Ectodermal cell (in vitro differentiated cells): Measurements from ENCODE around the gene C9orf153.

Experiments
- H3K27ac ChIP-seq: 2 replicates; pipeline ENCODE4 v1.7.0; 2013; ENCODE audit warnings: mild to moderate bottlenecking, low read depth, low read length; ENCODE audit not compliant: insufficient read depth, poor library complexity, severe bottlenecking
- H3K27me3 ChIP-seq: 2 replicates; pipeline ENCODE4 v1.7.0; 2013; ENCODE audit warnings: mild to moderate bottlenecking, low read length; ENCODE audit not compliant: insufficient read depth, control insufficient read depth, poor library complexity, severe bottlenecking
- H3K36me3 ChIP-seq: one replicate; pipeline ENCODE4 v1.7.0; 2013; ENCODE audit warnings: low read length; ENCODE audit not compliant: control insufficient read depth, insufficient read depth
- H3K4me1 ChIP-seq: one replicate; pipeline ENCODE4 v1.7.0; 2013; ENCODE audit warnings: low read length; ENCODE audit not compliant: control insufficient read depth, insufficient read depth
- H3K4me3 ChIP-seq: 2 replicates; pipeline ENCODE4 v1.7.0; 2013; ENCODE audit warnings: low read depth, low read length, control low read depth; ENCODE audit not compliant: insufficient read depth
- H3K9me3 ChIP-seq: 2 replicates; pipeline ENCODE4 v1.7.0; 2013; ENCODE audit warnings: mild to moderate bottlenecking, low read length, moderate library complexity; ENCODE audit not compliant: control insufficient read depth
- WGBS, 2 experiments: methylation state at CpG; one replicate each; pipeline ENCODE4 v1.1.7; 2013; ENCODE audit warnings: missing lambda C conversion rate in 2 of 2; 5-methylcytosine and 5-hydroxymethylcytosine counted together

Gene C9orf153

GRCh38 chr9:86246752-86247161 lies 12.7 kb downstream of the C9orf153 start:
- Histone ChIP-seq H3K9me3 (no peaks in the 10 kb centered on the region), H3K4me3 (no peak overlapping the region), H3K36me3 (no peaks in the 10 kb centered on the region), H3K27ac (no peak overlapping the region), H3K4me1 (no peaks in the 10 kb centered on the region), H3K27me3 (no peaks in the 10 kb centered on the region)
- 73 to 74% methylated on average over 6 of the region's 6 CpGs for WGBS, 2 experiments

- Histone ChIP-seq H3K36me3 (no peaks in the 10 kb centered on the region), H3K27ac (peak overlapping the region; percentile 13), H3K9me3 (no peaks in the 10 kb centered on the region), H3K4me1 (no peaks in the 10 kb centered on the region), H3K4me3 (no peak overlapping the region), H3K27me3 (no peaks in the 10 kb centered on the region)
- WGBS, 2 experiments: 71 to 81% methylated on average over 1 of the region's 2 CpGs
Measured at GRCh38 chr9:86242071-86242470, 17.4 kb downstream of the C9orf153 start.

GRCh38 chr9:86241216-86241615 lies 18.2 kb downstream of the C9orf153 start:
- Histone ChIP-seq H3K27ac (no peak overlapping the region), H3K9me3 (no peaks in the 10 kb centered on the region), H3K4me3 (no peak overlapping the region), H3K4me1 (no peaks in the 10 kb centered on the region), H3K27me3 (no peaks in the 10 kb centered on the region), H3K36me3 (no peaks in the 10 kb centered on the region)
- 95 to 96% methylated on average over 7 of the region's 7 CpGs for WGBS, 2 experiments

DNA sequence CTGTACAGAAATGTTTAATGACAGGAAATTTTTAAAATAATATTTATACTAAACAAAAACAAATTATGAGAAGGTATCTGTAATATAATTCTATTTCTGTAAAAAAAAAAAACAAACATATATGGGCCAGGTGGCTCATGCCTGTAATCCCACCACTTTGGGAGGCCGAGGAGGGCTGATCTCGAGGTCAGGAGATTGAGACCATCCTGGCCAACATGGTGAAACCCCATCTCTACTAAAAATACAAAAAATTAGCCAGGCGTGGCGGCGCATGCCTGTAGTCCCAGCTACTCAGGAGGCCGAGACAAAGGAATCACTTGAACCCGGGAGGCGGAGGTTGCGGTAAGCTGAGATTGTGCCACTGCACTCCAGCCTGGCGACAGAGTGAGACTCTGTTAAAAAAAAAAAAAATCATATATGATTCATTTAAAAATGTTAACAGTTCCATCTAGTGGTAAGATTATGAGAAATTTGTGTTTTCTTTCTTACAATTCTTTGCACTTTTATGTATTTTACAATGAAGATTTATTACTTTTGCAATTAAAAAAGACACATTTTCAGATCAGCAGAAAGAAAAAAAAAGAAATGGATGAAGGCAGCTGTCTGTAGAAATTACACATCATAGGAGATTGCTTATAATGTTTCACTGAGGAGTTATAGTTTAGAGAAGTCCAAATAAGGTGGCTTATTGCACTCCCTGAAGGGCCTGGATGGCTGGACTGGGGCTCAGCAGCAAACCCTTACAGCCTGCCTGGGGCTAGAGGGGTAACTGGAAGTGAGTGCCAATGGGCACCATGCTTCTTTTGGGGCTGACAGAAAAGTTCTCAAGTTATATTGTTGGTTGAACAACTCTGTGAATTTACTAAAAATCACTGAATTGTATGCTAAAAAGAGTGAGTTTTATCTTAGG lies 20.3 kb downstream of the C9orf153 start:
- Histone ChIP-seq H3K27me3 (no peaks in the 10 kb centered on the region), H3K4me3 (no peak overlapping the region), H3K36me3 (no peaks in the 10 kb centered on the region), H3K4me1 (no peaks in the 10 kb centered on the region), H3K9me3 (no peaks in the 10 kb centered on the region), H3K27ac (no peak overlapping the region)
- WGBS, 2 experiments: 93 to 96% methylated on average over 9 to 10 of the region's 10 CpGs

GRCh38 chr9:86230858-86231257 lies 28.6 kb downstream of the C9orf153 start:
- Histone ChIP-seq H3K27me3 (no peaks in the 10 kb centered on the region), H3K36me3 (no peaks in the 10 kb centered on the region), H3K27ac (no peak overlapping the region), H3K4me3 (no peak overlapping the region), H3K4me1 (no peaks in the 10 kb centered on the region), H3K9me3 (no peaks in the 10 kb centered on the region)
- 90% methylated on average over 2 of the region's 2 CpGs for WGBS, 2 experiments

- H3K36me3 ChIP-seq: no peaks in the 10 kb centered on the region
- WGBS, 2 experiments: 89 to 95% methylated on average over 4 of the region's 4 CpGs
- no peak overlapping the region for H3K4me3 ChIP-seq
- H3K9me3 ChIP-seq: no peaks in the 10 kb centered on the region
- H3K27ac ChIP-seq: no peak overlapping the region
- no peaks in the 10 kb centered on the region for H3K27me3 ChIP-seq
- H3K4me1 ChIP-seq: no peaks in the 10 kb centered on the region
Measured at GRCh38 chr9:86222667-86223066, 36.8 kb downstream of the C9orf153 start.

DNA sequence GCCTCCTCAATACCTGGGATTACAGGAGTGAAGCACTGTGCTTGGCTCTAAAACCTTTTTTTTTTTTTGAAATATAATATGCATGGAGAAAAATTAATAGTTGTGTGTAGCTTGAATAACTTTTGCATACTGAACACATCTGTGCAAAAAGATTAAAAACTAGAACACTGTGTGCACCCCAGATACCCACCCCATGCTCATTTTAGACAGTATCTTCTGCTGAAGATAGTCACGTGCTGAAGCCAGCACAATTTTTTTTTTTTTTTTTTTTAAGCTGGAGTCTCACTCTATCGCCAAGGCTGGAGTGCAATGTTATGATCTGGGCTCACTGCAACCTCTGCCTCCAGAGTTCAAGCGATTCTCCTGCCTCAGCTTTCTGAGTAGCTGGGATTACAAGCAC lies 39.9 kb downstream of the C9orf153 start:
- 93 to 95% methylated on average over 3 of the region's 3 CpGs for WGBS, 2 experiments

GRCh38 chr9:86217076-86217755 lies 42.2 kb downstream of the C9orf153 start:
- no peaks in the 10 kb centered on the region for H3K4me1 ChIP-seq
- no peak overlapping the region for H3K4me3 ChIP-seq
- no peaks in the 10 kb centered on the region for H3K36me3 ChIP-seq
- no peaks in the 10 kb centered on the region for H3K9me3 ChIP-seq
- no peak overlapping the region for H3K27ac ChIP-seq
- 93 to 95% methylated on average over 7 of the region's 7 CpGs for WGBS, 2 experiments
- H3K27me3 ChIP-seq: no peaks in the 10 kb centered on the region

More for the DNA sequence above, 39.9 kb downstream of the C9orf153 start:
- H3K9me3 ChIP-seq: no peaks in the 10 kb centered on the region
- no peak overlapping the region for H3K27ac ChIP-seq
- no peaks in the 10 kb centered on the region for H3K4me1 ChIP-seq
- H3K4me3 ChIP-seq: no peak overlapping the region
- no peaks in the 10 kb centered on the region for H3K27me3 ChIP-seq
- H3K36me3 ChIP-seq: no peaks in the 10 kb centered on the region

GRCh38 chr9:86207193-86207592 lies 52.3 kb downstream of the C9orf153 start:
- no peaks in the 10 kb centered on the region for H3K27me3 ChIP-seq
- H3K4me3 ChIP-seq: no peak overlapping the region
- H3K27ac ChIP-seq: no peak overlapping the region
- H3K36me3 ChIP-seq: no peaks in the 10 kb centered on the region
- no peaks in the 10 kb centered on the region for H3K9me3 ChIP-seq
- 84 to 92% methylated on average over 4 to 5 of the region's 5 CpGs for WGBS, 2 experiments
- H3K4me1 ChIP-seq: no peaks in the 10 kb centered on the region

GRCh38 chr9:86202338-86202882 lies 57.0 kb downstream of the C9orf153 start:
- Histone ChIP-seq H3K4me1 (no peaks in the 10 kb centered on the region), H3K36me3 (no peaks in the 10 kb centered on the region), H3K27me3 (no peaks in the 10 kb centered on the region), H3K27ac (no peak overlapping the region), H3K9me3 (no peaks in the 10 kb centered on the region), H3K4me3 (no peak overlapping the region)
- 17 to 18% methylated on average over 2 to 4 of the region's 5 CpGs for WGBS, 2 experiments
